ENCODE measurements around the gene ZNF467. TPM values are rescaled to one million over a fixed set of nuclear protein-coding genes. Genes with fewer than 3 reads are reported as not detected.

ZNF467 gene
- total RNA-seq, 1 experiment from 2014 or later: 3.5 TPM

- H3K4me1 ChIP-seq (ENCODE audit: insufficient read depth, low read length, poor library complexity, severe bottlenecking): peaks cover 9% of the 10 kb centered on the region
- no peak for DNase-seq (ENCODE audit: low spot score)
- no peaks in the 10 kb centered on the region for H3K9me3 ChIP-seq (ENCODE audit: low read depth, low read length, poor library complexity, severe bottlenecking)
- H3K36me3 ChIP-seq (ENCODE audit: insufficient read depth, low read length, poor library complexity, severe bottlenecking): no peaks in the 10 kb centered on the region
- TF ChIP-seq EZH2 (IDR thresholded peaks at IDR 0.05; ENCODE audit: borderline replicate concordance, low read depth, low read length, poor library complexity, severe bottlenecking) (no peak), CTCF (conservative IDR thresholded peaks at IDR 0.05; ENCODE audit: low read depth, low read length) (no peak)
- no peaks in the 10 kb centered on the region for H3K27me3 ChIP-seq (replicated peaks; ENCODE audit: insufficient read depth, low read depth, low read length, poor library complexity)
- CTCF ChIA-PET: no interaction called here
- POLR2A ChIA-PET (ENCODE audit: low non-redundant PET): no interaction called here
- no TSS peak for BruUV-seq (replicated peaks)
- no peak overlapping the region for H3K4me3 ChIP-seq (ENCODE audit: low read depth, low read length, poor library complexity, severe bottlenecking)
- no peak overlapping the region for H3K27ac ChIP-seq (ENCODE audit: low read depth, low read length, poor library complexity, severe bottlenecking)
- intact Hi-C loops (cut with micrococcal nuclease; ENCODE audit: unreplicated experiment): no loop called here
These were observed 6.7 kb upstream of the ZNF467 start for GRCh38 chr7:149780056-149780455.

GRCh38 chr7:149779502-149779805, 6.1 kb upstream of the ZNF467 start:
- H3K27ac ChIP-seq (ENCODE audit: low read depth, low read length, poor library complexity, severe bottlenecking): no peak overlapping the region
- ChIA-PET CTCF (no interaction called here), POLR2A (ENCODE audit: low non-redundant PET) (no interaction called here)
- intact Hi-C loops (cut with micrococcal nuclease; ENCODE audit: unreplicated experiment): no loop called here
- no peaks in the 10 kb centered on the region for H3K9me3 ChIP-seq (ENCODE audit: low read depth, low read length, poor library complexity, severe bottlenecking)
- no peaks in the 10 kb centered on the region for H3K27me3 ChIP-seq (replicated peaks; ENCODE audit: insufficient read depth, low read depth, low read length, poor library complexity)
- no TSS peak for BruUV-seq (replicated peaks)
- no peaks in the 10 kb centered on the region for H3K36me3 ChIP-seq (ENCODE audit: insufficient read depth, low read length, poor library complexity, severe bottlenecking)
- peaks cover 11% of the 10 kb centered on the region for H3K4me1 ChIP-seq (ENCODE audit: insufficient read depth, low read length, poor library complexity, severe bottlenecking)
- no peak for DNase-seq (ENCODE audit: low spot score)
- TF ChIP-seq CTCF (conservative IDR thresholded peaks at IDR 0.05; ENCODE audit: low read depth, low read length) (no peak), EZH2 (IDR thresholded peaks at IDR 0.05; ENCODE audit: borderline replicate concordance, low read depth, low read length, poor library complexity, severe bottlenecking) (no peak)
- no peak overlapping the region for H3K4me3 ChIP-seq (ENCODE audit: low read depth, low read length, poor library complexity, severe bottlenecking)

GRCh38 chr7:149778696-149779501, 5.5 kb upstream of the ZNF467 start:
- H3K4me1 ChIP-seq (ENCODE audit: insufficient read depth, low read length, poor library complexity, severe bottlenecking): peaks cover 16% of the 10 kb centered on the region
- H3K36me3 ChIP-seq (ENCODE audit: insufficient read depth, low read length, poor library complexity, severe bottlenecking): no peaks in the 10 kb centered on the region
- no TSS peak for BruUV-seq (replicated peaks)
- H3K27ac ChIP-seq (ENCODE audit: low read depth, low read length, poor library complexity, severe bottlenecking): no peak overlapping the region
- CTCF ChIA-PET: no interaction called here
- H3K9me3 ChIP-seq (ENCODE audit: low read depth, low read length, poor library complexity, severe bottlenecking): no peaks in the 10 kb centered on the region
- POLR2A ChIA-PET (ENCODE audit: low non-redundant PET): no interaction called here
- H3K27me3 ChIP-seq (replicated peaks; ENCODE audit: insufficient read depth, low read depth, low read length, poor library complexity): no peaks in the 10 kb centered on the region
- no peak overlapping the region for H3K4me3 ChIP-seq (ENCODE audit: low read depth, low read length, poor library complexity, severe bottlenecking)
- intact Hi-C loops (cut with micrococcal nuclease; ENCODE audit: unreplicated experiment): no loop called here
- DNase-seq (ENCODE audit: low spot score): no peak
- TF ChIP-seq CTCF (conservative IDR thresholded peaks at IDR 0.05; ENCODE audit: low read depth, low read length): no peak
- no peak for TF ChIP-seq EZH2 (IDR thresholded peaks at IDR 0.05; ENCODE audit: borderline replicate concordance, low read depth, low read length, poor library complexity, severe bottlenecking)
